AG08396 (cell line): Measurements from ENCODE around the gene TMEM165.
"Not testable (repeated sequence)": the region's sequence is repeated elsewhere in the genome, so short reads cannot be mapped to it uniquely, and the experiment has no call there.

Source experiments
- DNase-seq: peaks from one replicate; pipeline ENCODE4 v3.0.0; 2012; ENCODE audit warnings: low spot score, mixed read lengths

Gene TMEM165

GRCh38 chr4:55395529-55396307 is at the start of gene TMEM165:
Gene TMEM165, plus strand, starts transcription at chr4:55395957. Its CDS starts 233 bp downstream, at chr4:55396190.
- peak; percentile 91 for DNase-seq

- peak; percentile 95 for DNase-seq
These were observed 49.5 kb upstream of the TMEM165 start, which contains the start of gene SRD5A3 for GRCh38 chr4:55345980-55346850. Gene SRD5A3, plus strand, starts transcription at chr4:55346242. Its CDS starts 95 bp downstream, at chr4:55346337.

- DNase-seq = no peak
These were observed 48.9 kb upstream of the TMEM165 start for GRCh38 chr4:55346851-55347255.

- no peak for DNase-seq
These were observed 48.0 kb upstream of the TMEM165 start for GRCh38 chr4:55347610-55348228.

- DNase-seq = peak; percentile 28
These were observed 47.3 kb upstream of the TMEM165 start for GRCh38 chr4:55348466-55348865.

GRCh38 chr4:55350870-55351269 is 44.9 kb upstream of the TMEM165 start:
- not testable (repeated sequence) for DNase-seq

- DNase-seq = no peak
These were observed 43.9 kb upstream of the TMEM165 start for GRCh38 chr4:55351824-55352223.

GRCh38 chr4:55352726-55353125 is 43.0 kb upstream of the TMEM165 start:
- no peak for DNase-seq

GRCh38 chr4:55353228-55353747 is 42.5 kb upstream of the TMEM165 start:
- not testable (repeated sequence) for DNase-seq

- no peak for DNase-seq
These were observed 41.1 kb upstream of the TMEM165 start for GRCh38 chr4:55354648-55355047.

- no peak for DNase-seq
These were observed 40.2 kb upstream of the TMEM165 start for GRCh38 chr4:55355555-55355954.

GRCh38 chr4:55356991-55357461 is 38.7 kb upstream of the TMEM165 start:
- peak; percentile 41 for DNase-seq

- no peak for DNase-seq
These were observed 37.5 kb upstream of the TMEM165 start for GRCh38 chr4:55358246-55358645.

GRCh38 chr4:55358668-55359067 is 37.1 kb upstream of the TMEM165 start:
- peak; percentile 53 for DNase-seq

GRCh38 chr4:55359397-55359916 is 36.3 kb upstream of the TMEM165 start:
- DNase-seq = no peak

- DNase-seq = not testable (repeated sequence)
These were observed 32.8 kb upstream of the TMEM165 start for GRCh38 chr4:55362938-55363337.

- DNase-seq = no peak
These were observed 31.9 kb upstream of the TMEM165 start for GRCh38 chr4:55363691-55364351.

- DNase-seq = no peak
These were observed 30.9 kb upstream of the TMEM165 start for GRCh38 chr4:55364691-55365344.

GRCh38 chr4:55365345-55365728 is 30.4 kb upstream of the TMEM165 start:
- DNase-seq = no peak

GRCh38 chr4:55366621-55367020 is 29.1 kb upstream of the TMEM165 start:
- DNase-seq = no peak
